AG04450 (cell line): ENCODE results near the gene BCO1. TPM values are rescaled to one million over a fixed set of nuclear protein-coding genes. Genes with fewer than 3 reads are reported as not detected.

ENCODE experiments used
- CTCF ChIA-PET: fragments of 300-600, 350-600 bp; formaldehyde crosslinking; extraction: SDS; loops from one replicate; lab custom pipeline; 2022; ENCODE audit warnings: antibody characterized with exemption, inconsistent platforms; lab: Charles Lee
- POLR2A ChIA-PET: fragments of 350-600 bp; formaldehyde crosslinking; extraction: SDS; loops from one replicate; lab custom pipeline; 2021; ENCODE audit warnings: antibody characterized with exemption, inconsistent platforms; lab: Yijun Ruan, JAX
- DNase-seq: peaks from one replicate; pipeline ENCODE4 v3.0.0-alpha.2; 2011; ENCODE audit warnings: low read depth, low spot score
- H3K27ac ChIP-seq: one replicate; pipeline ENCODE4 v1.5.1; 2012; ENCODE audit warnings: low read depth, low read length, control low read depth
- H3K27me3 ChIP-seq: one replicate; pipeline ENCODE4 v1.6.0; 2012; ENCODE audit warnings: low read length; ENCODE audit not compliant: control insufficient read depth, insufficient read depth
- H3K4me3 ChIP-seq: 2 replicates; pipeline ENCODE4 v1.5.1; 2011; ENCODE audit warnings: mild to moderate bottlenecking, low read depth, low read length, control low read depth
- H3K9me3 ChIP-seq: 2 replicates; pipeline ENCODE4 v1.5.1; 2012; ENCODE audit warnings: low read length; ENCODE audit not compliant: control insufficient read depth, insufficient read depth
- polyA plus RNA-seq: library from polyadenylated mRNA; depleted of rRNA; stranded (reverse); fragments of >200 nt; gene quantifications from 2 replicates; pipeline ENCODE4 v1.2.3, GENCODE V29; 2011
- TF ChIP-seq, protein P1 (sequence below): IDR thresholded peaks from 2 replicates; pipeline ENCODE4 v1.5.1; 2011; ENCODE audit warnings: low read depth, low read length, control low read depth, inconsistent platforms

The BCO1 gene
- polyA plus RNA-seq, 1 experiment: not detected

DNA sequence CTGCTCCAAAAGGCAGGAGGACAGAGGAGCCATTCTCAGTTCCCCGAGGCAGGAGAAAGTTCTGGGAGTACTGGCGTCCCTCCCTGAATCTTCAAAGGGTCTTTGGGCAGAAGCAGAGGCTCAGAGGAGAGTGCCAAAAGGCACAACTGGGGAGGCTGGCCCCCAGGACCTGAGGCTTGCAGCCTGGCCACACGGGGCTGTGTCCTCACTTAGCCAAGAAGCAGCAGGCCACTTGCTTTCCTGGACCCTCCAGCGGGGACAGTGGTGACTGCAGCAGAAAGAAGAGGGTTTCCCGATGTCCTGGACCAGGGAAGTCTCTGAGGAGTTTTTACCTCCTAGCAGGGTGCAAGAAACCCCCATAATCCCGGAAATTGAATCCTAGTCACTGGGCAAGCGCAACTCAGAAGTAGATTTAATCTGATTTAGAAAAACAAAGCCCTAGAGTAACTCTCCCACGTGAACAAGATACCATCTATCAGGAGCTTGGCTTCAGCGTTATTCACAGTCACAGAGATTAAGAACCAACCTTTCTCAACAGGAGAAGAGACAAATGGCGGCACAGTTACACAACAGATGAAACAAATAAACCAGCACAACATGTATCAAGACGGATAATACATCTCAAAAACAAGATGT, 25.5 kb upstream of the BCO1 start:
- no peak for DNase-seq
- TF ChIP-seq, protein P1, sequence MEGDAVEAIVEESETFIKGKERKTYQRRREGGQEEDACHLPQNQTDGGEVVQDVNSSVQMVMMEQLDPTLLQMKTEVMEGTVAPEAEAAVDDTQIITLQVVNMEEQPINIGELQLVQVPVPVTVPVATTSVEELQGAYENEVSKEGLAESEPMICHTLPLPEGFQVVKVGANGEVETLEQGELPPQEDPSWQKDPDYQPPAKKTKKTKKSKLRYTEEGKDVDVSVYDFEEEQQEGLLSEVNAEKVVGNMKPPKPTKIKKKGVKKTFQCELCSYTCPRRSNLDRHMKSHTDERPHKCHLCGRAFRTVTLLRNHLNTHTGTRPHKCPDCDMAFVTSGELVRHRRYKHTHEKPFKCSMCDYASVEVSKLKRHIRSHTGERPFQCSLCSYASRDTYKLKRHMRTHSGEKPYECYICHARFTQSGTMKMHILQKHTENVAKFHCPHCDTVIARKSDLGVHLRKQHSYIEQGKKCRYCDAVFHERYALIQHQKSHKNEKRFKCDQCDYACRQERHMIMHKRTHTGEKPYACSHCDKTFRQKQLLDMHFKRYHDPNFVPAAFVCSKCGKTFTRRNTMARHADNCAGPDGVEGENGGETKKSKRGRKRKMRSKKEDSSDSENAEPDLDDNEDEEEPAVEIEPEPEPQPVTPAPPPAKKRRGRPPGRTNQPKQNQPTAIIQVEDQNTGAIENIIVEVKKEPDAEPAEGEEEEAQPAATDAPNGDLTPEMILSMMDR: no peak
- POLR2A ChIA-PET: interaction anchor here (0.7 kb wide), 1 partner anchor 136 kb away, joined by 3 read pairs; no protein-coding TSS in a partner anchor
- Histone ChIP-seq H3K27ac (no peak overlapping the region), H3K27me3 (peaks cover 14% of the 10 kb centered on the region), H3K4me3 (no peak overlapping the region), H3K9me3 (no peaks in the 10 kb centered on the region)
- CTCF ChIA-PET: interaction anchor here (8.7 kb wide), 1 partner anchor 8 kb away, joined by 61 read pairs; no protein-coding TSS in a partner anchor

DNA sequence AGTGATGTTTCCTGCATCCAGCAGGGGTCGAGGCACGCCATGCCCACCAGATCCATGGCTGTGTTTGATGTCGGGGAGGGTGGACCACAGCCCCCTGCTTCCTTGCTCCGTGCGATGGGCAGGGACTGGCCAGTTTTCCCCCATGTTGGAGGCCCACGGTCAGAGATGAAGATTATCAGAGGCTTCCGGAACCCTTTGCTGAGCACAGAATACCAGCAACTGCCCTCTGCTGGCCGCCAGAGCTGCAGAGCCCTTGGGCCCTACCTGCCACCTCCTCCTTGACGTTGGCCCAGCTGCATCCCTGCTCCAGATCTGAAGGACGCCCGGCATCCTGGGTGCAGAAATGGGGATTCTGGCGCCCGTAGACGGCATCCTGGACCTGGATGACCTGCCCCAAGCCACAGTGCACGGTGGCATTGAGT, 23.7 kb upstream of the BCO1 start:
- H3K4me3 ChIP-seq: no peak overlapping the region
- TF ChIP-seq, protein P1: peak; percentile 60
- no peaks in the 10 kb centered on the region for H3K9me3 ChIP-seq
- ChIA-PET POLR2A (no interaction called here), CTCF (interaction anchor here (2.0 to 8.7 kb wide), 2 partner anchors 10 to 179 kb away, joined by 6 to 61 read pairs; partner anchors contain the start of gene ATMIN)
- peaks cover 10% of the 10 kb centered on the region for H3K27me3 ChIP-seq
- no peak overlapping the region for H3K27ac ChIP-seq
- DNase-seq: no peak

DNA sequence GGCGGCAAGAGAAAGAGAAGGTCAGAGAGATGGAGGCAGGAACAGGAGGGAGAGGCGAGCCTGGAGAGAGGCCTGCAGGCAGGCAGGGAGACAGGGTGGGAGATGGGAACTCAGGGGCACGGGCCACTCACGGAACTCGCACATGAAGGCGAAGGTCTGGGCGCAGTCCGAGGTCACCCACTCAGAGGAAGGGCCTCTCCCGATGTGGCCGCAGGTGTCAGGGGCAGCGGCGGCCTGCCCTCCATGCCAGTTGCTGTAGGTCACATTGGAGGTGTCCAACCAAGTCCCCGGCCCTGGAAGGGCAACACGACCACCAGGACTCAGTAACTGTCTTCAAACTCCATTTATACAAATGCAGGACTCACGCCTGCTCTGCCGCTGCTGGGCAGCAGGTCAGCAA, 22.4 kb upstream of the BCO1 start:
- TF ChIP-seq, protein P1: no peak
- no peak for DNase-seq
- no peaks in the 10 kb centered on the region for H3K9me3 ChIP-seq
- H3K4me3 ChIP-seq: no peak overlapping the region
- H3K27ac ChIP-seq: no peak overlapping the region
- CTCF ChIA-PET: interaction anchor here (0.7 to 8.7 kb wide), 5 partner anchors 11 to 212 kb away, joined by 3 to 61 read pairs (median 6); partner anchors contain the start of gene ATMIN
- POLR2A ChIA-PET: no interaction called here
- peaks cover 17% of the 10 kb centered on the region for H3K27me3 ChIP-seq

DNA sequence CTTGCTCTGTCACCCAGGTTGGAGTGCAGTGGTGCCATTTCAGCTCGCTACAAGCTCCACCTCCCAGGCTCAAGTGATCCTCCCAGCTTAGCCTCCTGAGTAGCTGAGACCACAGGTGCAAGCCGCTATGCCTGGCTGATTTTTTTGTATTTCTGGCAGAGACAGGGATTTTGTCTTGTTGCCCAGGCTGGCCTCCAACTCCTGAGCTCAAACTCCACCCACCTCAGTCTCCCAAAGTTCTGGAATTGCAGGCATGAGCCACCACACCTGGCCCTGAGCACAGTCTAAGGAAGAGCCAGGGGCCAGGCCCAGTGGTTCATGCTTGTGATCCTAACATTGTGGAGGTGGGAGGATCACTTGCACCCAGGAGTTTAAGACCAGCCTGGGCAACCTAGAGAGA, 21.8 kb upstream of the BCO1 start:
- ChIA-PET CTCF (interaction anchor here (0.8 to 8.7 kb wide), 2 partner anchors 12 to 44 kb away, joined by 3 to 61 read pairs; no protein-coding TSS in a partner anchor), POLR2A (no interaction called here)
- Histone ChIP-seq H3K9me3 (no peaks in the 10 kb centered on the region), H3K4me3 (no peak overlapping the region), H3K27me3 (peaks cover 17% of the 10 kb centered on the region), H3K27ac (no peak overlapping the region)
- DNase-seq: no peak
- TF ChIP-seq, protein P1: no peak

DNA sequence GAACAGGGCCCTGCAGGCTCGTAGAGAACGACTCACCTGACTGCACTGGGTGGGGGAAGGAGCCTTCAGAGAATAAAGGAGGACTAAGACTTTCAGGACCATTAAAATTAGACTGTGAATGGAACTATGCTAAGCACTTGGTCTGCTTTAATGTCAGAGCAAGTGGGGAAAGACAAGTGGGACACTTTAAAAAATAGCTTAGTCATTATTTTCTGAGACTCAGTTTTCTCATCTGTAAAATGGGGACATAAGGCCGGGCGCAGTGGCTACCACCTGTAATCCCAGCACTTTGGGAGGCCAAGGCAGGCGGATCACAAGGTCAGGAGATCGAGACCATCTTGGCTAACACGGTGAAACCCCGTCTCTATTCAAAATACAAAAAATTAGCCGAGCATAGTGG, 19.3 kb upstream of the BCO1 start:
- no peaks in the 10 kb centered on the region for H3K9me3 ChIP-seq
- TF ChIP-seq, protein P1: no peak
- no peak overlapping the region for H3K4me3 ChIP-seq
- CTCF ChIA-PET: interaction anchor here (0.6 to 8.7 kb wide), 3 partner anchors 14 to 183 kb away, joined by 4 to 61 read pairs (median 5); partner anchors contain the start of gene ATMIN
- POLR2A ChIA-PET: no interaction called here
- H3K27me3 ChIP-seq: peaks cover 17% of the 10 kb centered on the region
- DNase-seq: no peak
- H3K27ac ChIP-seq: no peak overlapping the region
